Liver (tissue), 9 donors: ENCODE data around the gene KCNQ5. TPM values are rescaled to one million over a fixed set of nuclear protein-coding genes. Genes with fewer than 3 reads are reported as not detected.

ENCODE experiments used
- DNase-seq: peaks from one replicate; pipeline ENCODE4 v3.0.0-alpha.2; 2017; ENCODE audit warnings: low spot score
- H3K27ac ChIP-seq, 2 donors: one replicate each; pipeline ENCODE4 v1.7.0; 2013; ENCODE audit warnings: inconsistent platforms in 2 of 2, low read length in 2 of 2, control low read depth in 1 of 2, low read depth in 1 of 2, mild to moderate bottlenecking in 1 of 2
- H3K27me3 ChIP-seq, 4 donors: one replicate each; pipeline versions ENCODE4 v1.6.1 to v1.7.0; 2013; ENCODE audit warnings: low read length in 3 of 4, inconsistent platforms in 1 of 4, mild to moderate bottlenecking in 1 of 4, moderate library complexity in 1 of 4; ENCODE audit not compliant: control insufficient read depth in 4 of 4, insufficient read depth in 4 of 4
- H3K36me3 ChIP-seq, 4 donors: one replicate each; pipeline versions ENCODE4 v1.6.1 to v1.7.0; 2013; ENCODE audit warnings: low read length in 3 of 4, mild to moderate bottlenecking in 3 of 4, low read depth in 1 of 4, moderate library complexity in 1 of 4; ENCODE audit not compliant: control insufficient read depth in 4 of 4, insufficient read depth in 3 of 4
- H3K4me1 ChIP-seq, 4 donors: one replicate each; pipeline versions ENCODE4 v1.6.1 to v1.7.0; 2013; ENCODE audit warnings: low read length in 3 of 4, mild to moderate bottlenecking in 3 of 4, moderate library complexity in 1 of 4; ENCODE audit not compliant: control insufficient read depth in 4 of 4, insufficient read depth in 4 of 4
- H3K4me3 ChIP-seq, 3 donors: one replicate each; pipeline versions ENCODE4 v1.6.1 to v1.7.0; 2013; ENCODE audit warnings: low read length in 3 of 3, control low read depth in 1 of 3, low read depth in 1 of 3, mild to moderate bottlenecking in 1 of 3
- H3K9ac ChIP-seq, 2 donors: one replicate each; pipeline ENCODE4 v1.7.0; 2013; ENCODE audit warnings: low read length in 2 of 2, mild to moderate bottlenecking in 2 of 2, moderate library complexity in 2 of 2, control low read depth in 1 of 2, low read depth in 1 of 2
- H3K9me3 ChIP-seq, 4 donors: one replicate each; pipeline versions ENCODE4 v1.6.1 to v1.7.0; 2013; ENCODE audit warnings: low read length in 3 of 4; ENCODE audit not compliant: control insufficient read depth in 4 of 4
- ATF3 ChIP-seq: IDR thresholded peaks from 2 replicates; pipeline ENCODE4 v1.6.1; 2016; ENCODE audit warnings: antibody characterized with exemption
- CTCF ChIP-seq: fragments of 150-350 bp; IDR thresholded peaks from 2 replicates; pipeline ENCODE4 v1.5.1; 2017; ENCODE audit warnings: improper control_type of control experiment, low read depth, low read length; ENCODE audit not compliant: missing input control
- EGR1 ChIP-seq, 2 donors: IDR thresholded peaks; 2 replicates each; pipeline ENCODE4 v1.6.1; 2016 to 2018; ENCODE audit warnings: antibody characterized with exemption in 2 of 2, low read depth in 2 of 2
- FOXA1 ChIP-seq: IDR thresholded peaks from 2 replicates; pipeline ENCODE4 v1.6.1; 2016; ENCODE audit warnings: antibody characterized with exemption
- GABPA ChIP-seq, 2 donors: IDR thresholded peaks in 1 of 2; conservative IDR thresholded peaks in 1 of 2; 2 replicates each; pipeline ENCODE4 v1.6.1; 2016; ENCODE audit warnings: antibody characterized with exemption in 2 of 2, mild to moderate bottlenecking in 1 of 2, moderate library complexity in 1 of 2
- HNF4A ChIP-seq, 2 donors: conservative IDR thresholded peaks; 2 replicates each; pipeline ENCODE4 v1.6.1; 2016; ENCODE audit warnings: antibody characterized with exemption in 2 of 2, mild to moderate bottlenecking in 2 of 2
- HNF4G ChIP-seq: IDR thresholded peaks from 2 replicates; pipeline ENCODE4 v1.6.1; 2016; ENCODE audit warnings: antibody characterized with exemption
- JUND ChIP-seq, 2 donors: IDR thresholded peaks; 2 replicates each; pipeline ENCODE4 v1.6.1; 2016; ENCODE audit warnings: antibody characterized with exemption in 2 of 2
- MAX ChIP-seq: IDR thresholded peaks from 2 replicates; pipeline ENCODE4 v1.6.1; 2016; ENCODE audit warnings: antibody characterized with exemption
- NR2F2 ChIP-seq: IDR thresholded peaks from 2 replicates; pipeline ENCODE4 v1.6.1; 2016; ENCODE audit warnings: antibody characterized with exemption
- RAD21 ChIP-seq, 2 donors: IDR thresholded peaks; 2 replicates each; pipeline ENCODE4 v1.6.1; 2016; ENCODE audit warnings: antibody characterized with exemption in 2 of 2, mild to moderate bottlenecking in 2 of 2
- REST ChIP-seq: IDR thresholded peaks from 2 replicates; pipeline ENCODE4 v1.6.1; 2016; ENCODE audit warnings: antibody characterized with exemption, mild to moderate bottlenecking
- RXRA ChIP-seq, 2 donors: IDR thresholded peaks; 2 replicates each; pipeline ENCODE4 v1.6.1; 2017 to 2018; ENCODE audit warnings: antibody characterized with exemption in 2 of 2, mild to moderate bottlenecking in 1 of 2
- SP1 ChIP-seq: IDR thresholded peaks from 2 replicates; pipeline ENCODE4 v1.6.1; 2018; ENCODE audit warnings: antibody characterized with exemption, mild to moderate bottlenecking
- TAF1 ChIP-seq: conservative IDR thresholded peaks from 2 replicates; pipeline ENCODE4 v1.6.1; 2016; ENCODE audit warnings: antibody characterized with exemption, mild to moderate bottlenecking
- YY1 ChIP-seq: IDR thresholded peaks from 2 replicates; pipeline ENCODE4 v1.6.1; 2016; ENCODE audit warnings: antibody characterized with exemption, mild to moderate bottlenecking
- ZBTB33 ChIP-seq: IDR thresholded peaks from 2 replicates; pipeline ENCODE4 v1.6.1; 2016; ENCODE audit warnings: antibody characterized with exemption
- WGBS: extraction: QIAGEN DNeasy Blood & Tissue Kit; methylation state at CpG from one replicate; pipeline ENCODE4 v1.1.7; 2013; 5-methylcytosine and 5-hydroxymethylcytosine counted together
- polyA plus RNA-seq, 2 donors: library from polyadenylated mRNA; stranded (reverse) in 1 of 2; unstranded in 1 of 2; fragments of 200-250 nt in 1 of 2; fragments of >200 nt in 1 of 2; fragmentation: Nextera tagmentation in 1 of 2; extraction: Ambion mirVana in 1 of 2; gene quantifications; one replicate each; pipeline versions ENCODE4 v1.2.1 to v1.2.3, GENCODE V29; 2013 to 2015
- total RNA-seq, 2 donors: library from RNA; depleted of rRNA; stranded (reverse); fragments of >200 nt; gene quantifications; one replicate each; pipeline ENCODE4 v1.2.3, GENCODE V29; 2014
- donor health status: healthy.
- donor health status: healthy.
- donor health status: healthy.
- donor health status: healthy.
- donor health status: healthy.

Gene KCNQ5
- total and polyA plus RNA-seq, 4 donors, result 0.02 to 1.1 (median 0.15) TPM

- TF ChIP-seq EGR1 (IDR thresholded peaks at IDR 0.05; ENCODE audit: low read depth in 2 of 2) (no peak), ZBTB33 (no peak), NR2F2 (no peak)
- no peaks in the 10 kb centered on the region for H3K4me1 ChIP-seq
- no peaks in the 10 kb centered on the region for H3K9me3 ChIP-seq
- no peak for DNase-seq
- H3K4me3 ChIP-seq, result no peak overlapping the region
- H3K27me3 ChIP-seq, result peaks cover 0 to 5% (median 1%) of the 10 kb centered on the region in 4 donors
- no peak overlapping the region for H3K9ac ChIP-seq
- WGBS, result 49% methylated on average over 4 of the region's 4 CpGs
- no peaks in the 10 kb centered on the region for H3K36me3 ChIP-seq
- no peak overlapping the region for H3K27ac ChIP-seq
Observed at GRCh38 chr6:72931325-72931887, 309.5 kb downstream of the KCNQ5 start.

- Histone ChIP-seq H3K4me3 (no peak overlapping the region), H3K27me3 (peaks cover 0 to 5% (median 1%) of the 10 kb centered on the region in 4 donors), H3K9me3 (no peaks in the 10 kb centered on the region), H3K36me3 (no peaks in the 10 kb centered on the region), H3K27ac (no peak overlapping the region), H3K9ac (no peak overlapping the region), H3K4me1 (no peaks in the 10 kb centered on the region)
- DNase-seq, result no peak
- TF ChIP-seq MAX (no peak), SP1 (no peak), GABPA (IDR thresholded peaks at IDR 0.05 in 1 of 2, conservative IDR thresholded peaks at IDR 0.05 in 1 of 2) (no peak), RXRA (IDR thresholded peaks at IDR 0.05) (no peak), TAF1 (no peak), RAD21 (IDR thresholded peaks at IDR 0.05) (no peak), CTCF (no peak), FOXA1 (no peak), HNF4G (no peak), EGR1 (IDR thresholded peaks at IDR 0.05; ENCODE audit: low read depth in 2 of 2) (no peak), JUND (IDR thresholded peaks at IDR 0.05) (no peak), ATF3 (no peak), HNF4A (conservative IDR thresholded peaks at IDR 0.05) (no peak), ZBTB33 (no peak), REST (no peak), NR2F2 (no peak), YY1 (no peak)
- 51% methylated on average over 4 of the region's 4 CpGs for WGBS
Observed at GRCh38 chr6:72933233-72933632, 311.4 kb downstream of the KCNQ5 start.
